ENCODE measurements around the gene ANO2. TPM values are rescaled to one million over a fixed set of nuclear protein-coding genes. Genes with fewer than 3 reads are reported as not detected.
"Not testable (repeated sequence)": the region's sequence is repeated elsewhere in the genome, so short reads cannot be mapped to it uniquely, and the experiment has no call there.

Gene ANO2
- total and polyA plus RNA-seq, 2 experiments from 2014 or later = 0.21 TPM; not detected in 1

GRCh38 chr12:5846950-5847349 is 98.1 kb downstream of the ANO2 start:
- TF ChIP-seq, protein P1, sequence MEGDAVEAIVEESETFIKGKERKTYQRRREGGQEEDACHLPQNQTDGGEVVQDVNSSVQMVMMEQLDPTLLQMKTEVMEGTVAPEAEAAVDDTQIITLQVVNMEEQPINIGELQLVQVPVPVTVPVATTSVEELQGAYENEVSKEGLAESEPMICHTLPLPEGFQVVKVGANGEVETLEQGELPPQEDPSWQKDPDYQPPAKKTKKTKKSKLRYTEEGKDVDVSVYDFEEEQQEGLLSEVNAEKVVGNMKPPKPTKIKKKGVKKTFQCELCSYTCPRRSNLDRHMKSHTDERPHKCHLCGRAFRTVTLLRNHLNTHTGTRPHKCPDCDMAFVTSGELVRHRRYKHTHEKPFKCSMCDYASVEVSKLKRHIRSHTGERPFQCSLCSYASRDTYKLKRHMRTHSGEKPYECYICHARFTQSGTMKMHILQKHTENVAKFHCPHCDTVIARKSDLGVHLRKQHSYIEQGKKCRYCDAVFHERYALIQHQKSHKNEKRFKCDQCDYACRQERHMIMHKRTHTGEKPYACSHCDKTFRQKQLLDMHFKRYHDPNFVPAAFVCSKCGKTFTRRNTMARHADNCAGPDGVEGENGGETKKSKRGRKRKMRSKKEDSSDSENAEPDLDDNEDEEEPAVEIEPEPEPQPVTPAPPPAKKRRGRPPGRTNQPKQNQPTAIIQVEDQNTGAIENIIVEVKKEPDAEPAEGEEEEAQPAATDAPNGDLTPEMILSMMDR (IDR thresholded peaks at IDR 0.05; ENCODE audit: low read depth, low read length) = no peak
- H3K9me3 ChIP-seq (ENCODE audit: low read depth) = no peaks in the 10 kb centered on the region
- no peak overlapping the region for H3K4me3 ChIP-seq

DNA sequence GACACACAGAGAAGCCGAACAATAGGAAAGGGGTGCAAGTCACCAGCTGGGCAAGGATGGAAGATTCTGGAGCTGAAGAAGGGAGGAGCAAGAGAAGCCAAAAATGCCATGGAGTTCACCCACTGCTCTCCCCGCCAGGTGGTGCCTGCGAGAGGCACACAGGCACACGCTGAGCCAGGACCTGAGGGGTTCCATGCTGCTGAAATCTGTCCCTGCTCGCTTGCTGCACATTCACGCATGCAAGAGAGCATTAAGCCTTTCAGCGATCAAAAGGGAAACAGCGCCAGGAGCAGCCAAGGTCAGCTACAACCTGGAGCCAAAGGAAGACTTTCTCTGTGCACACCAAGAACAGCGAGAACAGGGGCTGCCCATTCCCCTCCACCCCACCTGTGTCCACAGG is 104.1 kb downstream of the ANO2 start:
- peaks cover 4% of the 10 kb centered on the region for H3K27me3 ChIP-seq
- H3K4me1 ChIP-seq (ENCODE audit: low read depth) = no peaks in the 10 kb centered on the region
- TF ChIP-seq, protein P1 (IDR thresholded peaks at IDR 0.05; ENCODE audit: low read depth, low read length) = no peak
- no peak for DNase-seq (ENCODE audit: low read depth in 1 of 2, low spot score in 1 of 2)
- H3K27ac ChIP-seq = no peak overlapping the region
- H3K4me3 ChIP-seq = no peak overlapping the region
- no peaks in the 10 kb centered on the region for H3K36me3 ChIP-seq
- H3K9me3 ChIP-seq (ENCODE audit: low read depth) = no peaks in the 10 kb centered on the region

More at GRCh38 chr12:5846950-5847349, 98.1 kb downstream of the ANO2 start:
- H3K27ac ChIP-seq = no peak overlapping the region
- H3K36me3 ChIP-seq = no peaks in the 10 kb centered on the region
- H3K4me1 ChIP-seq (ENCODE audit: low read depth) = no peaks in the 10 kb centered on the region
- no peak for DNase-seq (ENCODE audit: low read depth in 1 of 2, low spot score in 1 of 2)
- H3K27me3 ChIP-seq = no peaks in the 10 kb centered on the region

DNA sequence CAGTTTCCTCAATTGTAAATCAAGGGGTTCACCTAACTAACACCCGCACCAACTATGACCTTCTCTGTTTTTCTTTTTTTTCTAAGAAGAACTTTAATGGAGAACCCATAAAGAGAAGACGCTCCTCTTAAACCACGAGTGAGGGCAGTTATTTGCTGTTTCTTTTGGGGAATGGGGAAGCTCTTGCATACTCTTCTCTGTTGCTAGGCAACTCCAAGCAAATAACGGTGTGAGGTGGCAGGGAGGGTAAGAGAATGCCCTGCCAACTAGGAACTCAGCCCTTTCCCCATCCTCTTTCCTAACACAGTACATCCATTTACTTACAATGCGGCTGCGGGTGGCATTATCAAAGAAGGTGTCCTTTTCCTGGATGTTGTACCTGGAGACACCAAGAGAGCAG is 114.9 kb downstream of the ANO2 start:
- no peak for DNase-seq (ENCODE audit: low read depth in 1 of 2, low spot score in 1 of 2)
- TF ChIP-seq, protein P1 (IDR thresholded peaks at IDR 0.05; ENCODE audit: low read depth, low read length) = no peak
- Histone ChIP-seq H3K9me3 (ENCODE audit: low read depth) (no peaks in the 10 kb centered on the region), H3K27ac (no peak overlapping the region), H3K36me3 (no peaks in the 10 kb centered on the region), H3K4me1 (ENCODE audit: low read depth) (no peaks in the 10 kb centered on the region), H3K27me3 (no peaks in the 10 kb centered on the region), H3K4me3 (no peak overlapping the region)

- no peak for DNase-seq (ENCODE audit: low read depth in 1 of 2, low spot score in 1 of 2)
- Histone ChIP-seq H3K27me3 (no peaks in the 10 kb centered on the region), H3K4me3 (no peak overlapping the region), H3K4me1 (ENCODE audit: low read depth) (no peaks in the 10 kb centered on the region), H3K9me3 (ENCODE audit: low read depth) (no peaks in the 10 kb centered on the region), H3K27ac (no peak overlapping the region), H3K36me3 (no peaks in the 10 kb centered on the region)
- TF ChIP-seq, protein P1 (IDR thresholded peaks at IDR 0.05; ENCODE audit: low read depth, low read length) = no peak
Measured at GRCh38 chr12:5827591-5827990, 117.5 kb downstream of the ANO2 start.

GRCh38 chr12:5825761-5826160 is 119.3 kb downstream of the ANO2 start:
- H3K9me3 ChIP-seq (ENCODE audit: low read depth); DNase-seq (ENCODE audit: low read depth in 1 of 2, low spot score in 1 of 2); H3K4me1 ChIP-seq (ENCODE audit: low read depth); H3K36me3 ChIP-seq; H3K4me3 ChIP-seq; H3K27ac ChIP-seq; H3K27me3 ChIP-seq: not testable (repeated sequence)

DNA sequence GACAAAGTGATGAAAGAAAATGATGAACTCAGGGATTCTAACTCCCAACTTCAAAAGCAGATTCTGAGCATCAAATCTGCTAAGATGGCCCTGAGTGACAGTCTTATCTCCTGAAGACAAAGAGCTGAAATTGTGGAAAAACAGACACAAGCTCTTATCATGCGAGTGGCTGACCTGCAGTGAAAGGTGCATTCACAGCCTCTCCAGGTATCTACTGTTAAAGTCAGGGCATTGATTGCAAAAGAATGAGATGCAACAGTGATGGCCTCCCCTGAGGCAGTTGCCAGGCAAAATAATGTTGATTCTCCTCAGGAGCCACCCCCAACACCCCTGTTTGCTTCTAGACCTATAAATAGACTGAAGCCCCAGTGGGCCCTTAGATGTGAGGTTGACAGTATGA is 126.2 kb downstream of the ANO2 start:
- H3K4me1 ChIP-seq (ENCODE audit: low read depth); DNase-seq (ENCODE audit: low read depth in 1 of 2, low spot score in 1 of 2); H3K36me3 ChIP-seq; H3K9me3 ChIP-seq (ENCODE audit: low read depth); H3K27me3 ChIP-seq; H3K4me3 ChIP-seq; H3K27ac ChIP-seq: not testable (repeated sequence)

DNA sequence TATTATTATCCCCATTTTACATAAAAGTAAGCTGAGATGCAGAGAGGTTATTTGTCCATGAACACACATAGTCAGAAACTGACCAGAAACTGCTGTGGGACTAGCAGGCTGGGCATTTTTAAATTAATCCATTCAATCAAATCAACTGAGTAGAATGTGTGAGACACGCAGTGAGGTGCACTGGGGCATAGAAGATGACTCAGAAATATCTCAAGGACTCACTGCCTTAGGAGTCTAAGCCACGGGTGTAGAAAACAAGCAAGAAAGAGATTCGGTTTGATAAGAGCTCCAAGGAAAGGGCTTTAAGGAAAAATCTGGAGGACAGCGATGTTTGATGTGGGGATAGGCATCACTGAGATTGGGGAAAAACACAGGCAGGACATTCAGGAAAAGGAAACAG is 127.8 kb downstream of the ANO2 start:
- no peaks in the 10 kb centered on the region for H3K27me3 ChIP-seq
- H3K9me3 ChIP-seq (ENCODE audit: low read depth) = no peaks in the 10 kb centered on the region
- H3K4me3 ChIP-seq = no peak overlapping the region
- TF ChIP-seq, protein P1 (IDR thresholded peaks at IDR 0.05; ENCODE audit: low read depth, low read length) = no peak
- H3K36me3 ChIP-seq = no peaks in the 10 kb centered on the region
- no peaks in the 10 kb centered on the region for H3K4me1 ChIP-seq (ENCODE audit: low read depth)
- DNase-seq (ENCODE audit: low read depth in 1 of 2, low spot score in 1 of 2) = no peak
- H3K27ac ChIP-seq = no peak overlapping the region

Measured in cardiac muscle cell (in vitro differentiated cells and primary cell).